Upper lobe of right lung (tissue), 1 donor: ENCODE measurements around the gene NEGR1. TPM values are rescaled to one million over a fixed set of nuclear protein-coding genes. Genes with fewer than 3 reads are reported as not detected.

Experiments
- ATAC-seq: fragments of 200-7000 bp; cut with Tn5 transposase; one replicate; pipeline ENCODE4 v1.9.1; 2020; ENCODE audit warnings: mild to moderate bottlenecking, moderate library complexity
- DNase-seq: peaks from one replicate; pipeline ENCODE4 v3.0.0-alpha.2; 2020
- H3K27ac ChIP-seq: fragments of 200-600 bp; one replicate; pipeline ENCODE4 v1.8.0; 2022
- H3K27me3 ChIP-seq: fragments of 200-600 bp; one replicate; pipeline ENCODE4 v1.8.0; 2022; ENCODE audit warnings: mild to moderate bottlenecking
- H3K36me3 ChIP-seq: fragments of 200-600 bp; one replicate; pipeline ENCODE4 v1.8.0; 2022
- H3K4me1 ChIP-seq: fragments of 200-600 bp; one replicate; pipeline ENCODE4 v1.8.0; 2022
- H3K4me3 ChIP-seq: fragments of 200-600 bp; one replicate; pipeline ENCODE4 v1.8.0; 2022; ENCODE audit warnings: mild to moderate bottlenecking
- H3K9me3 ChIP-seq: fragments of 200-600 bp; one replicate; pipeline ENCODE4 v1.8.0; 2022
- CTCF ChIP-seq: fragments of 200-600 bp; IDR thresholded peaks from one replicate; pipeline ENCODE4 v1.8.0; 2022; ENCODE audit warnings: antibody characterized with exemption
- intact Hi-C: fragments of 100-400 bp; cut with DNase I; formaldehyde crosslinking; loops from one replicate; pipeline ENCODE4 v1.11.0; 2022
- long read RNA-seq: library from polyadenylated mRNA; unstranded; transcript quantifications from one replicate; pipeline ENCODE4 v2.0.0, GENCODE V29; 2021
- total RNA-seq: library from RNA; stranded (reverse); fragmentation: NEBNext Ultra II Directional; extraction: Animal tissue kit (Norgen Biotek cat#: 25700); gene quantifications from one replicate; pipeline ENCODE4 v1.2.1, GENCODE V29; 2021
- donor health status: DM: no; HTN: yes; CAD: no; lungs with severe emphysema.

Gene NEGR1
- total RNA-seq: 21.4 TPM
- long read RNA-seq, partial matches to known transcripts: 16 of 18 reads
- long read RNA-seq, other reads (novel, unspliced or antisense): 2 of 18 reads

- Histone ChIP-seq H3K36me3 (no peaks in the 10 kb centered on the region), H3K27me3 (no peaks in the 10 kb centered on the region), H3K4me3 (peak within 1 kb of the TSS; percentile 70), H3K4me1 (peaks cover 4% of the 10 kb centered on the region), H3K9me3 (no peaks in the 10 kb centered on the region), H3K27ac (peak within 1 kb of the TSS; percentile 92)
- ATAC-seq (peak; percentile 94), DNase-seq (peak; percentile 92)
- no peak for TF ChIP-seq CTCF
- intact Hi-C loops: no loop called here
These were observed at the start of gene NEGR1 for GRCh38 chr1:72282271-72283021. Gene NEGR1, minus strand, starts transcription at chr1:72282539.

- no peaks in the 10 kb centered on the region for H3K36me3 ChIP-seq
- ATAC-seq: no peak
- no peak for DNase-seq
- intact Hi-C loops: no loop called here
- no peaks in the 10 kb centered on the region for H3K9me3 ChIP-seq
- H3K27ac ChIP-seq: no peak overlapping the region
- H3K27me3 ChIP-seq: no peaks in the 10 kb centered on the region
- TF ChIP-seq CTCF: no peak
- no peak overlapping the region for H3K4me3 ChIP-seq
- no peaks in the 10 kb centered on the region for H3K4me1 ChIP-seq
These were observed 44.2 kb upstream of the NEGR1 start for GRCh38 chr1:72326494-72326893.

DNA sequence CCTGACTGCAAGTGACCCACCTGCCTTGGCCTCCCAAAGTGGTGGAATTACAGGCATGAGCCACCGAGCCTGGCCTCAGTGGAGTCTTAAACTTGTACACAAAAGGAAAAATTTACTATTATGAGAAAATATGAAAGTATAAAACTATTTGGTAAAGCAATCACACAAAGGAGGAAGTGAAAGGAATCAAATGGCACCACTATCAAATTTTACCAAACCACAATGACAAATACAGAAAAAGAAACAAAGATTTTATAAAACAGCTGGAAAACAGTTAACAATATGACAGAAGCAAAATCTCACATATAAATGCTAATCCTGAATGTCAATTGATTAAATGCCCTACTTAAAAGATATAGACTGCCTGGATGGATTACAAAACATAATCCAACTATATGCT lies 42.1 kb upstream of the NEGR1 start:
- intact Hi-C loops: no loop called here
- DNase-seq (no peak), ATAC-seq (no peak)
- Histone ChIP-seq H3K27ac (no peak overlapping the region), H3K36me3 (no peaks in the 10 kb centered on the region), H3K4me3 (no peak overlapping the region), H3K9me3 (no peaks in the 10 kb centered on the region), H3K4me1 (no peaks in the 10 kb centered on the region), H3K27me3 (no peaks in the 10 kb centered on the region)
- TF ChIP-seq CTCF: no peak

DNA sequence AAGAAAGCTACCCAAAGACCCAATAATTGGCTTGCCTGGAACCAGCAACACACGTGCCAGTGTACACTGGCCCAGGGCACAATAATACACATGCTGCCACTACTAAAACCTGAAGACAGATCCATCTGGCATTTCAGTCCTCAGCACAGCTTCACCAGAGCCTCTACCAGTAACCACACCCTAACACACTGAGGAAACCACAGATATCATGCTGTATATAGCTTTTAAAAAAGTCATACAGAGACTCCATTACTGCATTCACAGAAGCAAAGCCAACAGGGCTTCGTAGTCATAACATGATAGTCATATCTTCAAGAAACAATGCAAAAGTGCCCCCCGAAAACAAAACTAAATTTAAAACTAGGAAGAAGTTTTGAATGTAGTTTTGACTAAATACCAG lies 40.6 kb upstream of the NEGR1 start:
- intact Hi-C loops: no loop called here
- H3K4me1 ChIP-seq: no peaks in the 10 kb centered on the region
- no peak for TF ChIP-seq CTCF
- DNase-seq: no peak
- no peak for ATAC-seq
- H3K9me3 ChIP-seq: no peaks in the 10 kb centered on the region
- no peaks in the 10 kb centered on the region for H3K36me3 ChIP-seq
- H3K27ac ChIP-seq: no peak overlapping the region
- no peaks in the 10 kb centered on the region for H3K27me3 ChIP-seq
- H3K4me3 ChIP-seq: no peak overlapping the region

DNA sequence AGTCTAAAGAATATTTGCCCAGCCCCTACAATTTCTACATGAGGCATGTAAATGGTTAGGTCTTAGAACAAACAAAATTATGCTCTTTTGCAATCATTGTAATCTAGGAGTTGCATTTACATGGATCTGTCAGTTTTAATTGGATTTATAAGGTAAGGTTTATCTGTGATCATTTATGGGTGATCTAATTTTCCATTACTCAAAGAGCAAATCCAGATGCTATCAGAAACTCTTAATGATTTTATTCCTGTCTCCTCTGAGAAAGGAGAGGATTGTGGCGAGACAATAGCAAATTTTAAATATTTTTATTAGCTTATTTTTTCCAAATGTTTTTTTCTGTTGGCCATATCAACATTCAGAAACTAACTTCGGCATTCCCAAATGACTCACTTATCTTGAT lies 14.2 kb upstream of the NEGR1 start:
- no peak for ATAC-seq
- H3K9me3 ChIP-seq: no peaks in the 10 kb centered on the region
- H3K27me3 ChIP-seq: no peaks in the 10 kb centered on the region
- no peak overlapping the region for H3K4me3 ChIP-seq
- no peaks in the 10 kb centered on the region for H3K4me1 ChIP-seq
- no peak for DNase-seq
- H3K27ac ChIP-seq: no peak overlapping the region
- H3K36me3 ChIP-seq: no peaks in the 10 kb centered on the region
- TF ChIP-seq CTCF: no peak
- intact Hi-C loops: no loop called here
